HEK293T (cell line): ENCODE data around the gene INSYN1.
"Not testable (repeated sequence)": the region's sequence is repeated elsewhere in the genome, so short reads cannot be mapped to it uniquely, and the experiment has no call there.

Experiments
- CTCF ChIA-PET: fragments of 350-600 bp; formaldehyde crosslinking; extraction: SDS; loops from one replicate; lab custom pipeline; 2021; ENCODE audit warnings: antibody characterized with exemption, inconsistent platforms; lab: Yijun Ruan, JAX
- POLR2A ChIA-PET: fragments of 350-600 bp; formaldehyde crosslinking; extraction: SDS; loops from one replicate; lab custom pipeline; 2020; ENCODE audit warnings: antibody characterized with exemption, inconsistent platforms; lab: Yijun Ruan, JAX
- DNase-seq: peaks from one replicate; pipeline ENCODE4 v3.0.0; 2012; ENCODE audit warnings: mixed read lengths; ENCODE audit errors: extremely low spot score
- ARNT ChIP-seq: fragments of 450-650 bp; IDR thresholded peaks from 2 replicates; pipeline ENCODE4 v1.6.1; 2017; ENCODE audit warnings: mild to moderate bottlenecking
- BHLHE40 ChIP-seq: fragments of 450-650 bp; IDR thresholded peaks from 2 replicates; pipeline ENCODE4 v1.6.1; 2016; ENCODE audit warnings: mild to moderate bottlenecking, moderate library complexity, borderline replicate concordance
- CTBP1 ChIP-seq: fragments of 450-650 bp; IDR thresholded peaks from 2 replicates; pipeline ENCODE4 v1.6.1; 2016; ENCODE audit warnings: borderline replicate concordance
- ELF4 ChIP-seq: fragments of 450-650 bp; IDR thresholded peaks from 2 replicates; pipeline ENCODE4 v1.6.1; 2017; ENCODE audit warnings: antibody characterized with exemption
- FOXA1 ChIP-seq: fragments of 450-650 bp; IDR thresholded peaks from 2 replicates; pipeline ENCODE4 v1.6.1; 2016; ENCODE audit warnings: mild to moderate bottlenecking
- FOXK2 ChIP-seq: fragments of 450-650 bp; IDR thresholded peaks from 2 replicates; pipeline ENCODE4 v1.6.1; 2016; ENCODE audit warnings: mild to moderate bottlenecking
- FOXM1 ChIP-seq: fragments of 450-650 bp; IDR thresholded peaks from 2 replicates; pipeline ENCODE4 v1.6.1; 2017; ENCODE audit warnings: mild to moderate bottlenecking, borderline replicate concordance
- HDGF ChIP-seq: fragments of 450-650 bp; IDR thresholded peaks from 2 replicates; pipeline ENCODE4 v1.6.1; 2017; ENCODE audit warnings: antibody characterized with exemption, borderline replicate concordance
- L3MBTL2 ChIP-seq: fragments of 450-650 bp; conservative IDR thresholded peaks from 2 replicates; pipeline ENCODE4 v1.6.1; 2016; ENCODE audit warnings: mild to moderate bottlenecking
- LEF1 ChIP-seq: fragments of 450-650 bp; IDR thresholded peaks from 2 replicates; pipeline ENCODE4 v1.6.1; 2017; ENCODE audit warnings: mild to moderate bottlenecking, borderline replicate concordance
- NFRKB ChIP-seq: fragments of 450-650 bp; IDR thresholded peaks from 2 replicates; pipeline ENCODE4 v1.6.1; 2016; ENCODE audit warnings: mild to moderate bottlenecking, moderate library complexity
- PKNOX1 ChIP-seq: fragments of 450-650 bp; IDR thresholded peaks from 2 replicates; pipeline ENCODE4 v1.6.1; 2016
- SP1 ChIP-seq: fragments of 450-650 bp; IDR thresholded peaks from 2 replicates; pipeline ENCODE4 v1.6.1; 2017
- SUZ12 ChIP-seq: fragments of 450-650 bp; IDR thresholded peaks from 2 replicates; pipeline ENCODE4 v1.6.1; 2016; ENCODE audit warnings: mild to moderate bottlenecking
- TARDBP ChIP-seq: fragments of 450-650 bp; IDR thresholded peaks from 2 replicates; pipeline ENCODE4 v1.6.1; 2016
- ZNF384 ChIP-seq: fragments of 450-650 bp; IDR thresholded peaks from 2 replicates; pipeline ENCODE4 v1.6.1; 2016

INSYN1 gene

GRCh38 chr15:73796331-73796831 is 43.2 kb upstream of the INSYN1 start:
- CTCF ChIA-PET = interaction anchor here (1.1 kb wide), 1 partner anchor 176 kb away, joined by 3 read pairs; no protein-coding TSS in a partner anchor
- POLR2A ChIA-PET = no interaction called here
- DNase-seq = no peak
- TF ChIP-seq L3MBTL2 = no peak
- no peak for TF ChIP-seq FOXM1
- TF ChIP-seq BHLHE40 = no peak
- no peak for TF ChIP-seq SP1
- no peak for TF ChIP-seq CTBP1
- no peak for TF ChIP-seq FOXK2
- TF ChIP-seq SUZ12 = no peak
- TF ChIP-seq TARDBP = no peak
- no peak for TF ChIP-seq NFRKB
- no peak for TF ChIP-seq FOXA1
- no peak for TF ChIP-seq ARNT
- no peak for TF ChIP-seq HDGF
- TF ChIP-seq ELF4 = no peak
- no peak for TF ChIP-seq ZNF384
- no peak for TF ChIP-seq PKNOX1
- no peak for TF ChIP-seq LEF1

- ChIA-PET CTCF (no interaction called here), POLR2A (interaction anchor here (0.6 kb wide), 1 partner anchor 1119 kb away, joined by 3 read pairs; no protein-coding TSS in a partner anchor)
- no peak for DNase-seq
- no peak for TF ChIP-seq FOXM1
- no peak for TF ChIP-seq FOXK2
- TF ChIP-seq SUZ12 = no peak
- TF ChIP-seq ARNT = no peak
- no peak for TF ChIP-seq NFRKB
- no peak for TF ChIP-seq L3MBTL2
- no peak for TF ChIP-seq CTBP1
- no peak for TF ChIP-seq BHLHE40
- no peak for TF ChIP-seq TARDBP
- TF ChIP-seq SP1 = no peak
- no peak for TF ChIP-seq ELF4
- no peak for TF ChIP-seq PKNOX1
- TF ChIP-seq HDGF = no peak
- TF ChIP-seq LEF1 = no peak
- TF ChIP-seq ZNF384 = no peak
- no peak for TF ChIP-seq FOXA1
These were observed 41.4 kb upstream of the INSYN1 start for GRCh38 chr15:73794443-73795133.

GRCh38 chr15:73792899-73793541 is 39.9 kb upstream of the INSYN1 start:
- not testable (repeated sequence) for DNase-seq

GRCh38 chr15:73792415-73792814 is 39.3 kb upstream of the INSYN1 start:
- ChIA-PET CTCF (interaction anchor here (1.2 kb wide), 1 partner anchor 156 kb away, joined by 6 read pairs; no protein-coding TSS in a partner anchor), POLR2A (no interaction called here)
- no peak for DNase-seq
- TF ChIP-seq L3MBTL2 (no peak), SP1 (no peak), ELF4 (no peak), ARNT (no peak), BHLHE40 (no peak), TARDBP (no peak), FOXA1 (no peak), FOXK2 (no peak), HDGF (no peak), LEF1 (no peak), PKNOX1 (no peak), SUZ12 (no peak), ZNF384 (no peak), NFRKB (no peak), CTBP1 (no peak)

More at GRCh38 chr15:73792899-73793541, 39.9 kb upstream of the INSYN1 start:
- POLR2A ChIA-PET, CTCF ChIA-PET: not testable (repeated sequence)

GRCh38 chr15:73789521-73790240 is 36.5 kb upstream of the INSYN1 start:
- no peak for DNase-seq
- ChIA-PET CTCF (no interaction called here), POLR2A (no interaction called here)
- no peak for TF ChIP-seq SP1
- no peak for TF ChIP-seq FOXA1
- no peak for TF ChIP-seq ZNF384
- no peak for TF ChIP-seq HDGF
- TF ChIP-seq CTBP1 = no peak
- TF ChIP-seq LEF1 = no peak
- no peak for TF ChIP-seq PKNOX1
- TF ChIP-seq FOXM1 = no peak
- TF ChIP-seq ARNT = no peak
- TF ChIP-seq L3MBTL2 = no peak
- TF ChIP-seq TARDBP = no peak
- no peak for TF ChIP-seq NFRKB
- no peak for TF ChIP-seq BHLHE40
- no peak for TF ChIP-seq FOXK2
- no peak for TF ChIP-seq SUZ12
- no peak for TF ChIP-seq ELF4
